Gastrocnemius medialis (tissue), 4 donors: ENCODE measurements around the gene TMEM221. TPM values are rescaled to one million over a fixed set of nuclear protein-coding genes. Genes with fewer than 3 reads are reported as not detected.

Source experiments
- ATAC-seq, 2 donors: fragments of 150-250 bp; one replicate each; pipeline ENCODE4 v1.9.1; 2016
- DNase-seq, 2 donors: peaks; one replicate each; pipeline ENCODE4 v3.0.0-alpha.2; 2019
- H3K27ac ChIP-seq, 4 donors: fragments of 200-600 bp; sonication (generic); 1 replicate in 1 of 4; 2 replicates in 3 of 4; pipeline ENCODE4 v1.5.1; 2016 to 2018; ENCODE audit warnings: mild to moderate bottlenecking in 2 of 4, moderate library complexity in 1 of 4
- H3K27me3 ChIP-seq, 3 donors: fragments of 200-600 bp; sonication (generic) in 2 of 3; 1 replicate in 1 of 3; 2 replicates in 2 of 3; pipeline versions ENCODE4 v1.5.1 to v1.6.0; 2016 to 2019; ENCODE audit warnings: mild to moderate bottlenecking in 1 of 3, moderate library complexity in 1 of 3
- H3K36me3 ChIP-seq, 2 donors: fragments of 200-600 bp; sonication (generic) in 1 of 2; one replicate each; pipeline ENCODE4 v1.5.1; 2017 to 2018
- H3K4me1 ChIP-seq, 2 donors: fragments of 200-600 bp; sonication (generic) in 1 of 2; one replicate each; pipeline ENCODE4 v1.5.1; 2016 to 2017; ENCODE audit warnings: mild to moderate bottlenecking in 2 of 2
- H3K4me3 ChIP-seq, 4 donors: fragments of 200-600 bp; sonication (generic) in 3 of 4; 1 replicate in 1 of 4; 2 replicates in 3 of 4; pipeline ENCODE4 v1.5.1; 2016 to 2019; ENCODE audit warnings: mild to moderate bottlenecking in 2 of 4
- H3K9me3 ChIP-seq, 3 donors: fragments of 200-600 bp; sonication (generic) in 2 of 3; 1 replicate in 1 of 3; 2 replicates in 2 of 3; pipeline ENCODE4 v1.5.1; 2016 to 2019
- CTCF ChIP-seq, 5 experiments: fragments of 450-650 bp in 3 of 5; fragments of 200-600 bp in 2 of 5; sonication (generic) in 2 of 5; IDR thresholded peaks in 4 of 5; conservative IDR thresholded peaks in 1 of 5; 1 replicate in 4 of 5; 2 replicates in 1 of 5; pipeline ENCODE4 v1.5.1; 2016 to 2019; ENCODE audit warnings: antibody characterized with exemption in 5 of 5, mild to moderate bottlenecking in 3 of 5, moderate library complexity in 3 of 5
- POLR2A ChIP-seq, 2 donors: fragments of 450-650 bp; IDR thresholded peaks; one replicate each; pipeline ENCODE4 v1.6.1; 2017; ENCODE audit warnings: antibody characterized with exemption in 2 of 2, mild to moderate bottlenecking in 2 of 2, moderate library complexity in 2 of 2
- in situ Hi-C, 4 donors: fragments of 200-750 bp; cut with MboI; loops; one replicate each; pipeline versions ENCODE4 v1.15.0 to v1.8.0; 2017; ENCODE audit warnings: low sequenced_read_pairs in 4 of 4
- intact Hi-C: fragments of 100-400 bp; cut with DNase I; formaldehyde crosslinking; loops from one replicate; pipeline ENCODE4 v1.15.1; 2023; ENCODE audit warnings: low total_unique reads
- total RNA-seq, 4 donors: library from RNA; depleted of rRNA; stranded (reverse); fragments of >200 nt; gene quantifications; one replicate each; pipeline versions ENCODE4 v1.1.0 to v1.2.3, GENCODE V29; 2016

TMEM221 gene
- total RNA-seq, 4 donors from 2014 or later = not detected

- intact Hi-C loops = no loop called here
- Histone ChIP-seq H3K27me3 (peaks cover 16 to 29% (median 27%) of the 10 kb centered on the region in 3 donors), H3K4me3 (no peak overlapping the region), H3K9me3 (no peaks in the 10 kb centered on the region), H3K4me1 (peaks cover 6% of the 10 kb centered on the region in 2 donors), H3K36me3 (no peaks in the 10 kb centered on the region), H3K27ac (no peak overlapping the region)
- in situ Hi-C loops = loop anchor here (5.0 kb wide), 1 partner anchor 42 kb away; no protein-coding TSS in a partner anchor
- TF ChIP-seq POLR2A (IDR thresholded peaks at IDR 0.05) = no peak
- no peak for TF ChIP-seq CTCF (IDR thresholded peaks at IDR 0.05 in 4 of 5, conservative IDR thresholded peaks at IDR 0.05 in 1 of 5)
- ATAC-seq = no peak
- no peak for DNase-seq
These were observed 59.2 kb downstream of the TMEM221 start for GRCh38 chr19:17389288-17389687.

GRCh38 chr19:17385878-17386611, 62.4 kb downstream of the TMEM221 start:
- H3K4me3 ChIP-seq = no peak overlapping the region

More at GRCh38 chr19:17385878-17386611, 62.4 kb downstream of the TMEM221 start:
- no peak overlapping the region for H3K27ac ChIP-seq
- in situ Hi-C loops = loop anchor here (5.0 kb wide), 1 partner anchor 39 kb away; no protein-coding TSS in a partner anchor
- no peaks in the 10 kb centered on the region for H3K36me3 ChIP-seq
- H3K4me1 ChIP-seq = peaks cover 4 to 6% of the 10 kb centered on the region in 2 donors
- ATAC-seq (peak; percentile 50 to 58), DNase-seq (peak in 1 of 2 donors; percentile 44)
- intact Hi-C loops = loop anchor here (1.0 kb wide), 1 partner anchor 40 kb away; no protein-coding TSS in a partner anchor
- H3K9me3 ChIP-seq = no peaks in the 10 kb centered on the region
- H3K27me3 ChIP-seq = peaks cover 8 to 16% (median 15%) of the 10 kb centered on the region in 3 donors
- TF ChIP-seq POLR2A (IDR thresholded peaks at IDR 0.05) (no peak), CTCF (IDR thresholded peaks at IDR 0.05 in 4 of 5, conservative IDR thresholded peaks at IDR 0.05 in 1 of 5) (peak; percentile 87 to 96 (median 92))

Other genes with a start within 250 kb of the TMEM221 start
- 10 to 100 TPM; 14.1 to 39.9 (median 22.3) TPM for gene USE1, start 233.3 kb downstream of the TMEM221 start, total RNA-seq
- 1 to 10 TPM; 3.3 to 5.8 (median 4.5) TPM for gene OCEL1, start 222.4 kb downstream of the TMEM221 start, total RNA-seq
- gene NR2F6, start 202.7 kb downstream of the TMEM221 start, total RNA-seq = 10 to 100 TPM; 64.9 to 95.8 (median 72.0) TPM
- 1 to 10 TPM; 2.6 to 7.1 (median 4.1) TPM for gene USHBP1, start 183.9 kb downstream of the TMEM221 start, total RNA-seq
- gene BABAM1, start 181.2 kb downstream of the TMEM221 start, total RNA-seq = 100 to 1,000 TPM in 2 of 4 donors, 10 to 100 TPM in 2; 86.3 to 120 (median 99.4) TPM
- 1 to 10 TPM in 1 of 4 donors, under 1 TPM in 1, not detected in 2; 0.11 to 1.4 TPM for gene ANKLE1, start 166.8 kb downstream of the TMEM221 start, total RNA-seq
- 10 to 100 TPM; 12.2 to 25.0 (median 19.8) TPM for gene ABHD8, start 145.2 kb downstream of the TMEM221 start, total RNA-seq
- gene MRPL34, start 142.8 kb downstream of the TMEM221 start, total RNA-seq = 100 to 1,000 TPM; 145 to 369 (median 249) TPM
- gene DDA1, start 139.1 kb downstream of the TMEM221 start, total RNA-seq = 10 to 100 TPM; 18.7 to 40.0 (median 27.0) TPM
- gene ANO8, start 113.8 kb downstream of the TMEM221 start, total RNA-seq = 10 to 100 TPM in 2 of 4 donors, 1 to 10 TPM in 2; 6.2 to 24.5 (median 9.9) TPM
- 10 to 100 TPM in 3 of 4 donors, 1 to 10 TPM in 1; 6.7 to 21.3 (median 11.1) TPM for gene GTPBP3, start 111.1 kb downstream of the TMEM221 start, total RNA-seq
- gene PLVAP, start 71.3 kb downstream of the TMEM221 start, total RNA-seq = 10 to 100 TPM; 11.5 to 45.1 (median 18.8) TPM
- gene CCDC194, start 54.5 kb downstream of the TMEM221 start, total RNA-seq = not detected
- 10 to 100 TPM; 19.0 to 28.2 (median 23.1) TPM for gene BST2, start 43.0 kb downstream of the TMEM221 start, total RNA-seq
- gene MVB12A, start 28.6 kb downstream of the TMEM221 start, total RNA-seq = 10 to 100 TPM; 35.8 to 62.7 (median 52.3) TPM
- gene NXNL1, start 12.3 kb upstream of the TMEM221 start, total RNA-seq = not detected
- gene SLC27A1, start 21.9 kb upstream of the TMEM221 start, total RNA-seq = 10 to 100 TPM; 20.7 to 53.8 (median 43.7) TPM
- gene PGLS, start 63.0 kb upstream of the TMEM221 start, total RNA-seq = 10 to 100 TPM; 22.1 to 25.1 (median 23.4) TPM
- gene COLGALT1, start 107.0 kb upstream of the TMEM221 start, total RNA-seq = 10 to 100 TPM; 16.6 to 33.2 (median 27.5) TPM
- gene UNC13A, start 239.7 kb upstream of the TMEM221 start, total RNA-seq = not detected